Neutrophil (primary cell): ENCODE data around the gene PDZD7.

Source experiments
- H3K27ac ChIP-seq: fragments of 200-600 bp; sonication (generic); 2 replicates; pipeline ENCODE4 v1.5.1; 2016; ENCODE audit warnings: mild to moderate bottlenecking, moderate library complexity
- H3K27me3 ChIP-seq: fragments of 200-600 bp; sonication (generic); 2 replicates; pipeline ENCODE4 v1.6.0; 2016; ENCODE audit warnings: mild to moderate bottlenecking
- H3K36me3 ChIP-seq: fragments of 200-600 bp; sonication (generic); 2 replicates; pipeline ENCODE4 v1.5.1; 2017
- H3K4me1 ChIP-seq, 2 experiments: fragments of 200-600 bp in 1 of 2; sonication (generic) in 1 of 2; 1 replicate in 1 of 2; 2 replicates in 1 of 2; pipeline versions ENCODE4 v1.5.1 to v1.6.1; 2013 to 2016; ENCODE audit warnings: low read depth in 1 of 2, low read length in 1 of 2, mild to moderate bottlenecking in 1 of 2, moderate library complexity in 1 of 2; ENCODE audit not compliant: control insufficient read depth in 1 of 2, insufficient read depth in 1 of 2
- H3K4me3 ChIP-seq, 2 experiments: fragments of 200-600 bp in 1 of 2; sonication (generic) in 1 of 2; 1 replicate in 1 of 2; 2 replicates in 1 of 2; pipeline ENCODE4 v1.5.1; 2013 to 2016; ENCODE audit warnings: low read depth in 1 of 2, low read length in 1 of 2, mild to moderate bottlenecking in 1 of 2, moderate library complexity in 1 of 2
- H3K9me3 ChIP-seq: fragments of 200-600 bp; sonication (generic); 2 replicates; pipeline ENCODE4 v1.5.1; 2016
- CTCF ChIP-seq: fragments of 200-600 bp; sonication (generic); IDR thresholded peaks from 2 replicates; pipeline ENCODE4 v1.5.1; 2016; ENCODE audit warnings: antibody characterized with exemption

PDZD7 gene

GRCh38 chr10:100968062-100968736 lies 62.7 kb downstream of the PDZD7 start:
- no peaks in the 10 kb centered on the region for H3K9me3 ChIP-seq
- H3K4me1 ChIP-seq: peaks cover 5 to 13% of the 10 kb centered on the region in 2 experiments
- peaks cover 28% of the 10 kb centered on the region for H3K36me3 ChIP-seq
- H3K27me3 ChIP-seq: peaks cover 40% of the 10 kb centered on the region
- TF ChIP-seq CTCF: no peak
- no peak overlapping the region for H3K4me3 ChIP-seq
- H3K27ac ChIP-seq: no peak overlapping the region

GRCh38 chr10:100967332-100967731 lies 63.6 kb downstream of the PDZD7 start:
- no peak for TF ChIP-seq CTCF
- no peak overlapping the region for H3K4me3 ChIP-seq
- H3K27me3 ChIP-seq: peaks cover 40% of the 10 kb centered on the region
- no peaks in the 10 kb centered on the region for H3K9me3 ChIP-seq
- no peak overlapping the region for H3K27ac ChIP-seq
- H3K4me1 ChIP-seq: peaks cover 5 to 13% of the 10 kb centered on the region in 2 experiments
- peaks cover 36% of the 10 kb centered on the region for H3K36me3 ChIP-seq

GRCh38 chr10:100966887-100967286 lies 64.0 kb downstream of the PDZD7 start:
- Histone ChIP-seq H3K27ac (no peak overlapping the region), H3K9me3 (no peaks in the 10 kb centered on the region), H3K4me1 (peaks cover 5 to 13% of the 10 kb centered on the region in 2 experiments), H3K4me3 (no peak overlapping the region), H3K36me3 (peaks cover 41% of the 10 kb centered on the region), H3K27me3 (peaks cover 40% of the 10 kb centered on the region)
- TF ChIP-seq CTCF: no peak

GRCh38 chr10:100965820-100966219 lies 65.1 kb downstream of the PDZD7 start:
- TF ChIP-seq CTCF: no peak
- H3K9me3 ChIP-seq: no peaks in the 10 kb centered on the region
- H3K27me3 ChIP-seq: peaks cover 30% of the 10 kb centered on the region
- H3K4me3 ChIP-seq: no peak overlapping the region
- no peak overlapping the region for H3K27ac ChIP-seq
- H3K4me1 ChIP-seq: peaks cover 5 to 13% of the 10 kb centered on the region in 2 experiments
- peaks cover 49% of the 10 kb centered on the region for H3K36me3 ChIP-seq

- no peaks in the 10 kb centered on the region for H3K4me1 ChIP-seq
- H3K36me3 ChIP-seq: peaks cover 64% of the 10 kb centered on the region
- H3K4me3 ChIP-seq: no peak overlapping the region
- no peaks in the 10 kb centered on the region for H3K9me3 ChIP-seq
- no peak for TF ChIP-seq CTCF
- H3K27ac ChIP-seq: no peak overlapping the region
- H3K27me3 ChIP-seq: peaks cover 10% of the 10 kb centered on the region
These were observed 67.1 kb downstream of the PDZD7 start for GRCh38 chr10:100963826-100964225.
